HG03045 (cell line): ENCODE measurements around the gene TRIM15.

Experiments
- ATAC-seq: cut with Tn5 transposase; IDR thresholded peaks from one replicate; pipeline ENCODE4 v1.9.1; 2021; ENCODE audit warnings: mild to moderate bottlenecking, moderate library complexity; ENCODE audit not compliant: unreplicated experiment

Gene TRIM15

GRCh38 chr6:30144811-30145210, 18.5 kb upstream of the TRIM15 start:
- no peak for ATAC-seq

DNA sequence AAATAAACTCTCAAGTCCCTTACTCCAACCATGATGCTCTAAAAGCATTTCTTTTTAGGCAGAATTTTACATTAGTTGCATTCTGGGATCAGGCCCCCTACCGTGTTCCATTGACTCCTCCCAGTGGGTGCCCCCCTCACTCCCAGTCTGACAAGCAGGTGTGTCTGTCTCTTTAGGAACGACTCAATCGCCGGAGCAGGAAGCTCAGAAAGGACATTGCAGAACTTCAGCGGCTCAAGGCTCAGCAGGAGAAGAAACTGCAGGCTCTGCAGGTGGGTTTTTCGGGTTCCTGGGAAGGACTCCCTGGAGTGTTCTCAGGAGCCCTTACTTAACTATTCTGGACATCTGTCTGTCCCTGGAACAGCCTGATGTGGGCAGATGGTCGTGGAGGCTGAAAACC, 17.5 kb upstream of the TRIM15 start:
- no peak for ATAC-seq

DNA sequence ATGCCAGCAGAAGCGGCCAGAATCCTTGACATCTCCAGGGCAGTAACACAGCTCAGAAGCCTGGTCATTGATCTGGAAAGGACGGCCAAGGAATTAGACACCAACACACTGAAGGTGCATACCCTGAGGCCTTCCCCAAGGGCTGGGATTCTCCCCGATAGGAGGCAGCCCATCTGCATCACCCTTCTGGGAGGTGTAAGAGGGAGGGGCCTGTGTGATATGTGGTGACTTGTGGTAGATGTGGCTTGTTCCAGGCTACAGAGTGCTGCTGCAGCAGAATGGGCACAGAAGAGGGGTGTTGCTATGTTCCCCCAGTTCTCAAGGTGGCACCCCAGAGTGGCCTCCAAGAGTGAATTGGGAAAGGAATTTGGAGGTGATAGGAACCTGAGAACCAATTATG, 16.2 kb upstream of the TRIM15 start:
- ATAC-seq = no peak

GRCh38 chr6:30149234-30149633, 14.1 kb upstream of the TRIM15 start:
- ATAC-seq = no peak

DNA sequence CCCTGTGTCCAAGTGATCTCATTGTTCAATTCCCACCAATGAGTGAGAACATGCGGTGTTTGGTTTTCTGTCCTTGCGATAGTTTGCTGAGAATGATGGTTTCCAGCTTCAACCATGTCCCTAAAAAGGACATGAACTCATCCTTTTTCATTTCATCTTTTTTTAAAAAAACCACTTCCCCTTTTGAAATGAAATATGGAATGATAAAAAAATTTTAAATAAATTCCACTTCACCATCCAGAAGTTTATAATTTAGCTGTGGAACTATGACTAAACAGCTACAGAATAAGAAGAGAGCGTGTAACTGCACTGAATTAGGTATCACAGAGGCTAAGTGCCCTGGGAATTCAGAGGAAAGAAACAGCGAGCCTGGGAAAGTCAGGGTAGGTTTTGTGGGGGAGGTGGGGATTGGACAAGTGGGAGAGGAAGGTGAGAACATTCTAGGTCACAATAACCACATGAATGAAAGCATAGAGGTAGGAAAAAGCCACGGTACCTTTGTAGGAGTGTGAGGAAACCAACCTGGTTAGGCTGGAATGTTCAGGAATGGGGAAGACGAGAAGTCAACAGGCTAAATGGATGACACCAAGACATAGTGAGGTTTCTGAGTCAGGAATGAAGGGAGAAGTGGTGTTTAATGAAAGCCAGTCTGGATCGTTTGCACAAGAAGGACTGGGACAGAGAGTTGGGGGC, 13.3 kb upstream of the TRIM15 start:
- no peak for ATAC-seq

- no peak for ATAC-seq
Measured at GRCh38 chr6:30150671-30151395, 12.5 kb upstream of the TRIM15 start.

DNA sequence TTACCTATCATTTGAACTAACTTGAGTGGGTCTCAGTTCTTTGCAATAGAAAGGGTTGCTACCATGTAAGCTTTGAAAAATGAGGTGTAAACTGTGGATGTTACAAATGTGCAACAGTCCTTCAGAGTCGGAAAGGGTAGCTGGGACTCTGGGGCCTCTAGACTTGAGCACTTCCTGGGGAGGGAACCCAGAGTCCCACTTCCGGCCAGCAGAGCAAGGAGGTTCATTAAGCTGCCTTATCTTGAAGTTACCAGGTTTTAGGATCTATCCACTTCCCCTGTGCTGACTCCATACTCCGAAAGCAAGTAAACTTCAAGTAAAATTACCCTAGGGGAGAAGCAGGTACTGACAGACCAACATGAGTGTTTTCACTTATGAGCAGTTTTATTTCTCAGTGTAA, 11.8 kb upstream of the TRIM15 start:
- ATAC-seq = no peak

- ATAC-seq = no peak
Measured at GRCh38 chr6:30152016-30152673, 11.2 kb upstream of the TRIM15 start.

DNA sequence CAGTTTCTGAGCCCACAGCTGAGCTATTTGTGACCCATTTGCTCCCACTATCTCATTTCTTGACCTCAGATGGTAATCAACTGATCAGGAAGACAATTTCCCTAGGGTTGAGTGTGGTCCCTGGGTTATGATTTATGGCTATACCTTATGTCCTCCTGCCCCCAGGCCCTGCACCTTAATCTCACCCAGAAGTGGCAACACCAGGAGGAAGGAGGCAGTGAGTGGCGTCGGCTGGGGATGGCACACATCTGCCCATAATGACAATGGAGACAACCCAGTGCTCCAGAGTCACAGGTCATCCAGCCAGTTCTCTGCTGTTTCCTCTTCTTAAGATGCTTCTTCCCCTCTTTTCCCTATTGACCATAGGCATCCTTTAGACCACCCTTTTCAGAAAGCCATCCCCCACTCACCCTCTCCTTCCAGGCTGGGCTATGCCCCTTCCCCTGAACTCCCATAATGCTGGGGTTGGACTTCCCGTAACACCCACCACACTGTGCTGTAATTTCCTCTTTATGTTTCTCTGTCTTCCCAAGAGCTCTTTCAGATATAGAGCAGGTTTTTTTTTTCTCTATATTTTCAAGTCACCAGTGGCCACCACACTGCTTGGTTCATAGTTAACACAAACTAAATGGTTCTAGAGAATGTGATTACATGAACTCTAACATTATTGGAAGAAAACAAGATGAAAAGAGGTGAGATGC, 10.3 kb upstream of the TRIM15 start:
- ATAC-seq = no peak

GRCh38 chr6:30154061-30154460, 9.3 kb upstream of the TRIM15 start:
- no peak for ATAC-seq

- ATAC-seq = no peak
Measured at GRCh38 chr6:30154709-30155519, 8.4 kb upstream of the TRIM15 start.

GRCh38 chr6:30155520-30156261, 7.7 kb upstream of the TRIM15 start:
- no peak for ATAC-seq

DNA sequence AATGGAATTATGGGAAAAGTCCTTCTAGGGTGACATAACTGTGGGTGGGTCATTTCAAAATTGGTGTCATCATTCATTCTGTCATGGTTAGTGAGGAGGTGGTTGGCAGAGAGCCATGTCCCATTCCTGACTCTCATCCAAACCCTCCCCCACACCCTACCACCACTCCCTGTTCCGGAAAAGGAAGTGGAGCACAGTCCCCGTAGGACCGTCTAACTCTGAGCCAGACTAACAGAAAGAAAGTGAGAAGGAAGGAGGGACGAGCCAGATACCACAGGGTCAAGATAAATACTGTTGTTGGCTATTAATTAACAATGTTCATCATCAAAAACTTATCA, 7.1 kb upstream of the TRIM15 start:
- ATAC-seq = no peak

GRCh38 chr6:30156774-30157173, 6.6 kb upstream of the TRIM15 start:
- ATAC-seq = no peak

GRCh38 chr6:30157581-30157980, 5.8 kb upstream of the TRIM15 start:
- no peak for ATAC-seq

DNA sequence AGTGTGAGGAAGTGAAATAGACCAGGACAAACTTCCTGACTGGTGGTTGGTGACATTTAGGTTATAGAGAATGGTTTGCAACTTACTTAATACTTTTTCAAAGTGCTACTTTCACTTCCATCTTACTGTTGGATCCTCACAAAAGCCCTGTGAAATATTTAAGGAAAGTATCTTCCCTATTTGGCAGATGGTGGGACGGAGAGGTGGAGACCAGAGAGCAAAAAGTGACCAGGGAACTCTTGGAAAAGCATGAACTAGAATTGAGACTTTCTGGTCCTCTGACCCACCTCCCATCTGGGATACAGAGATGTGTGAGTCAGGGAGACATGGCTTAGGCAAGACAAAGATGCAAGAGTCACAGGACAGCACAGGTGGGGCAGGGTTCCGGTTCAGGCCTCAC, 5.3 kb upstream of the TRIM15 start:
- ATAC-seq = no peak

DNA sequence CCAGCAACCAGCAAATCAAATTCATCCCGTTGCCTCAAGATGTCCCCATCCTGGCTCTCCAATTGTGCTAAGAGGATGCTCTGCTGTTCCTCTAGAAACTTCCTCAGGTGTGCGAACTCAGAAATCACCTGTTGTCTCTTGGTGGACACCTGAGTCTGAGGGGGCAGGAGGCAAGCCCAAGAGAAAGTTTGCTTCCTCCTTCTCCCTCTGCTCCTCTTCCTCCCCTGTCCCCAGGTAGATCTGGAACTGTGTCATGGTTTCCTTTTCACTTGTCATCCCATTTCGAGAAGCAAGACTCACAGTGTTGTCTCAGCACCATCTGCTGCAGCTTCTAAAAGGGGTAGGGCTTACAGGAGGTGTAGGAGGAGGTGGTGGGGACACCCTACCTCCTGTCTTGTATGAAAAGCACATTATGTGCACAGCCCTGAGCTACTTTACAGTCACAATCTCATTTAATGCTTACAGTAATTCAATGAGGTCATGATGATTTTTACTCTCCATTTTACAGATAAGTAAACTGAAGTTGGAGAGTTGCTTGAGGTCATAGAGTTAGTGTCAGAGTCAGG, 4.8 kb upstream of the TRIM15 start:
- no peak for ATAC-seq

DNA sequence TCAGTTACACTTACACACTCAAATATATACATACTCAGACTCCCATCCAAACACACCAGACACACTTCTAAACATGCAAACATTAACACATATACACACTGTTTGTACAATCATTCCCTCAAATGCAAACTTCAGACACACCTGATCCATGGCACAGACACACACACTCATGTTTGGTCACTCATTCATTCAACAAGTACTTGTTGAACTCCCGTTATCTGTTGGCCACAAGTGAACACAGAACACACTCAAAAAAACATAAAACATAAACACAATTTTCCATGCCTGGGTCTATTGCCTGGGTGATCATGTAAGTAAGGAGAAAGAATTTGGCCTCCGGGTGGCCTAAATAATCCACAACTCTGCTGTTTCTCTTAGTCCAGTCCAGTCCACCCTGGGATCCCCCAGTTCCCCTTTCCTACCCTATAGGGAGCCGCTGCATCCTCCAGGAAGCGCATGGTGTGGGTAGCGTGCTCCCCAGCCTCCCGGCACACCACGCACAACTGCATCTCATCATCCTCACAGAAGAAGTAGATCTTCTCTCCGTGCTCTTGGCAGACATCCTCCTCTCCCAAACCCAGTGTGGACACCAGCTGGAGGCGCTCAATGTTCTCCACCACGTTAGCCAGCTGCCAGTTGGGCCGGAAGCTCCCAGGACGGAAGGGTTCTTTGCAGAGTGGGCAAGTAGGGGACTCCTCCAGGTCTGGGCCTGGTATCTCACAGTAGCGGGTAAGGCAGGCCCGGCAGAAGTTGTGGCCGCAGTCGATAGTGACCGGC, 3.1 kb upstream of the TRIM15 start:
- ATAC-seq = no peak
